Measurements from ENCODE around the gene KHDC3L. TPM values are rescaled to one million over a fixed set of nuclear protein-coding genes. Genes with fewer than 3 reads are reported as not detected.

The KHDC3L gene
- total and polyA plus RNA-seq, 10 of the 15 experiments (the other 5 are each of a cell fraction or from before 2014, with no cell fraction given): not detected

DNA sequence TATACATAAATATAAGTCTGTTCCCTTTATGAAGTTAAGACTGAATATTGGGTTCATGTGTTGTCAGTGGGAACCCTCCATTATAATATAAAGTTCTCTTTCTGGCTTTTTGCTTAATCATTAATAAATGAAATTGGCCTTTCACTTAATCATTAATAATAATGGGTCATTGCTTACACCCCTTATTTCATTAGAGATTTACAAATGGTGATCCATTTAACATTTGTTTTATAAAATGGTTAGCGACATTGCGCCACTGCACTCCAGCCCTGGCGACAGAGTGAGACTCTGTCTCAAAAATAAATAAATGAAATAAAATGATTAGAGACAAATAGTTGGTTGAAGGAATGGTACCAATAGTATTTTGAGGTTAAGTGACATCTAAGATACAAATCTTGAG, 50.6 kb downstream of the KHDC3L start:
- RAD21 ChIA-PET (ENCODE audit: unreplicated experiment): no interaction called here
- Histone ChIP-seq H2AFZ (ENCODE audit: control insufficient read depth, low read depth, low read length) (no peak overlapping the region), H3K79me2 (ENCODE audit: control insufficient read depth, insufficient read depth, low read length) (no peaks in the 10 kb centered on the region), H3K27me3 (replicated peaks in 1 of 2; ENCODE audit: control insufficient read depth in 2 of 2, insufficient read depth in 2 of 2, low read length in 1 of 2) (no peaks in the 10 kb centered on the region), H3K9ac (ENCODE audit: control insufficient read depth, insufficient read depth, low read length) (no peak overlapping the region), H3K4me1 (ENCODE audit: control insufficient read depth, insufficient read depth, low read length) (no peaks in the 10 kb centered on the region), H3K9me3 (replicated peaks; ENCODE audit: control insufficient read depth, insufficient read depth, low read length) (no peaks in the 10 kb centered on the region), H3K4me2 (ENCODE audit: control insufficient read depth, insufficient read depth) (no peak overlapping the region), H3K36me3 (ENCODE audit: control insufficient read depth in 2 of 2, insufficient read depth in 2 of 2, low read length in 1 of 2) (peaks cover 0 to 5% of the 10 kb centered on the region in 2 experiments; a peak in 1 of 4 replicates), H3K4me3 (no peak overlapping the region), H3K27ac (ENCODE audit: control insufficient read depth, insufficient read depth) (no peak overlapping the region), H4K20me1 (ENCODE audit: control insufficient read depth, insufficient read depth) (no peaks in the 10 kb centered on the region)
- DNase-seq (ENCODE audit: low read depth, low spot score) (no peak), ATAC-seq (no peak), FAIRE-seq (no peak)
- CTCF ChIA-PET: no interaction called here
- POLR2A ChIA-PET: no interaction called here
- SMC1A ChIA-PET (ENCODE audit: uncharacterized antibody, unreplicated experiment): no interaction called here
- no TSS peak for BruUV-seq (replicated peaks)
- in situ Hi-C loops (cut with MboI): no loop called here
- no peak for TF ChIP-seq ZNF384 (IDR thresholded peaks at IDR 0.05; ENCODE audit: borderline replicate concordance, low read depth, low read length)
- TF ChIP-seq NFXL1 (IDR thresholded peaks at IDR 0.05; ENCODE audit: borderline replicate concordance): no peak
- TF ChIP-seq SIN3A (IDR thresholded peaks at IDR 0.05; ENCODE audit: low read depth, low read length): no peak
- TF ChIP-seq KAT2A (conservative IDR thresholded peaks at IDR 0.05; ENCODE audit: control insufficient read depth, low read depth, low read length): no peak
- TF ChIP-seq ZNF24 (IDR thresholded peaks at IDR 0.05): no peak
- TF ChIP-seq EP300 (IDR thresholded peaks at IDR 0.05; ENCODE audit: borderline replicate concordance in 1 of 2, control insufficient read depth in 1 of 2, low read depth in 2 of 2, low read length in 2 of 2): no peak
- TF ChIP-seq, protein P1, sequence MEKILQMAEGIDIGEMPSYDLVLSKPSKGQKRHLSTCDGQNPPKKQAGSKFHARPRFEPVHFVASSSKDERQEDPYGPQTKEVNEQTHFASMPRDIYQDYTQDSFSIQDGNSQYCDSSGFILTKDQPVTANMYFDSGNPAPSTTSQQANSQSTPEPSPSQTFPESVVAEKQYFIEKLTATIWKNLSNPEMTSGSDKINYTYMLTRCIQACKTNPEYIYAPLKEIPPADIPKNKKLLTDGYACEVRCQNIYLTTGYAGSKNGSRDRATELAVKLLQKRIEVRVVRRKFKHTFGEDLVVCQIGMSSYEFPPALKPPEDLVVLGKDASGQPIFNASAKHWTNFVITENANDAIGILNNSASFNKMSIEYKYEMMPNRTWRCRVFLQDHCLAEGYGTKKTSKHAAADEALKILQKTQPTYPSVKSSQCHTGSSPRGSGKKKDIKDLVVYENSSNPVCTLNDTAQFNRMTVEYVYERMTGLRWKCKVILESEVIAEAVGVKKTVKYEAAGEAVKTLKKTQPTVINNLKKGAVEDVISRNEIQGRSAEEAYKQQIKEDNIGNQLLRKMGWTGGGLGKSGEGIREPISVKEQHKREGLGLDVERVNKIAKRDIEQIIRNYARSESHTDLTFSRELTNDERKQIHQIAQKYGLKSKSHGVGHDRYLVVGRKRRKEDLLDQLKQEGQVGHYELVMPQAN (conservative IDR thresholded peaks at IDR 0.05): no peak
- TF ChIP-seq TCF3 (IDR thresholded peaks at IDR 0.05; ENCODE audit: borderline replicate concordance, insufficient read depth, low read depth, low read length): no peak
- TF ChIP-seq NBN (IDR thresholded peaks at IDR 0.05): no peak
- TF ChIP-seq POLR2A (IDR thresholded peaks at IDR 0.05; ENCODE audit: low read depth, low read length): no peak
- no peak for TF ChIP-seq DPF2 (IDR thresholded peaks at IDR 0.05)
- intact Hi-C loops (cut with micrococcal nuclease; ENCODE audit: unreplicated experiment): no loop called here
- WGBS (ENCODE audit: insufficient coverage, insufficient replicate concordance, low lambda C conversion rate, missing lambda C conversion rate): 96% methylated on average over 3 of the region's 3 CpGs

Small RNAs within 50 kb of the gene (small RNA-seq; reads per million reads assigned to genes)
- gene RPL39P3: not detected

Other genes with a start within 250 kb of the KHDC3L start
Only the 7 nearest of the 8 such genes appear.
- gene KHDC1L, start 137.2 kb upstream of the KHDC3L start, total RNA-seq (2014; rRNA removed): not detected in 2 replicates
- gene KHDC1L, start 137.2 kb upstream of the KHDC3L start, total RNA-seq (2014; rRNA removed; fragmentation: Illumina TruSeq; extraction: Trizol): not detected in 2 replicates
- not detected in 2 replicates for gene KHDC1L, start 137.2 kb upstream of the KHDC3L start, total RNA-seq (2021)
- gene KHDC1L, start 137.2 kb upstream of the KHDC3L start, polyA plus RNA-seq (2011; rRNA removed): 0.12 TPM in 1 of 2 replicates, not detected in the other
- gene KHDC1L, start 137.2 kb upstream of the KHDC3L start, polyA plus RNA-seq (2014; fragmentation: Illumina TruSeq; extraction: Trizol): 0.21 TPM in 1 of 2 replicates, not detected in the other
- under 1 TPM; 0.13 to 0.37 TPM for gene KHDC1L, start 137.2 kb upstream of the KHDC3L start, polyA plus RNA-seq (2014; fragmentation: Nextera tagmentation; extraction: Ambion mirVana)
- gene KHDC1L, start 137.2 kb upstream of the KHDC3L start, polyA plus RNA-seq (2014; rRNA removed): 0.27 TPM in 1 of 2 replicates, not detected in the other
- under 1 TPM in 1 of 2 experiments, not detected in 1; 0.33 TPM for gene KHDC1L, start 137.2 kb upstream of the KHDC3L start, polyA plus RNA-seq (2016; fragmentation: Nextera tagmentation; extraction: Ambion mirVana)
- gene KHDC1, start 99.5 kb upstream of the KHDC3L start, total RNA-seq (2014; rRNA removed): 3.3 and 3.4 TPM in 2 replicates
- gene KHDC1, start 99.5 kb upstream of the KHDC3L start, total RNA-seq (2014; rRNA removed; fragmentation: Illumina TruSeq; extraction: Trizol): 3.8 and 4.7 TPM in 2 replicates
- 5.3 and 6.4 TPM in 2 replicates for gene KHDC1, start 99.5 kb upstream of the KHDC3L start, total RNA-seq (2021)
- 2.9 and 4.9 TPM in 2 replicates for gene KHDC1, start 99.5 kb upstream of the KHDC3L start, polyA plus RNA-seq (2011; rRNA removed)
- 4.6 and 4.9 TPM in 2 replicates for gene KHDC1, start 99.5 kb upstream of the KHDC3L start, polyA plus RNA-seq (2014; fragmentation: Illumina TruSeq; extraction: Trizol)
- gene KHDC1, start 99.5 kb upstream of the KHDC3L start, polyA plus RNA-seq (2014; fragmentation: Nextera tagmentation; extraction: Ambion mirVana): 1 to 10 TPM; 7.6 to 8.7 TPM
- 7.5 and 7.6 TPM in 2 replicates for gene KHDC1, start 99.5 kb upstream of the KHDC3L start, polyA plus RNA-seq (2014; rRNA removed)
- 1 to 10 TPM; 6.1 to 6.6 TPM for gene KHDC1, start 99.5 kb upstream of the KHDC3L start, polyA plus RNA-seq (2016; fragmentation: Nextera tagmentation; extraction: Ambion mirVana)
- not detected in 2 replicates for gene DPPA5, start 8.4 kb upstream of the KHDC3L start, total RNA-seq (2014; rRNA removed)
- not detected in 2 replicates for gene DPPA5, start 8.4 kb upstream of the KHDC3L start, total RNA-seq (2014; rRNA removed; fragmentation: Illumina TruSeq; extraction: Trizol)
- gene DPPA5, start 8.4 kb upstream of the KHDC3L start, total RNA-seq (2021): not detected in 2 replicates
- gene DPPA5, start 8.4 kb upstream of the KHDC3L start, polyA plus RNA-seq (2011; rRNA removed): not detected in 2 replicates
- not detected in 2 replicates for gene DPPA5, start 8.4 kb upstream of the KHDC3L start, polyA plus RNA-seq (2014; fragmentation: Illumina TruSeq; extraction: Trizol)
- not detected for gene DPPA5, start 8.4 kb upstream of the KHDC3L start, polyA plus RNA-seq (2014; fragmentation: Nextera tagmentation; extraction: Ambion mirVana)
- gene DPPA5, start 8.4 kb upstream of the KHDC3L start, polyA plus RNA-seq (2014; rRNA removed): not detected in 2 replicates
- gene DPPA5, start 8.4 kb upstream of the KHDC3L start, polyA plus RNA-seq (2016; fragmentation: Nextera tagmentation; extraction: Ambion mirVana): not detected
- not detected in 2 replicates for gene OOEP, start 7.2 kb downstream of the KHDC3L start, total RNA-seq (2014; rRNA removed)
- gene OOEP, start 7.2 kb downstream of the KHDC3L start, total RNA-seq (2014; rRNA removed; fragmentation: Illumina TruSeq; extraction: Trizol): not detected in 2 replicates
- not detected in 2 replicates for gene OOEP, start 7.2 kb downstream of the KHDC3L start, total RNA-seq (2021)
- 0.08 TPM in 1 of 2 replicates, not detected in the other for gene OOEP, start 7.2 kb downstream of the KHDC3L start, polyA plus RNA-seq (2011; rRNA removed)
- gene OOEP, start 7.2 kb downstream of the KHDC3L start, polyA plus RNA-seq (2014; fragmentation: Illumina TruSeq; extraction: Trizol): not detected in 2 replicates
- gene OOEP, start 7.2 kb downstream of the KHDC3L start, polyA plus RNA-seq (2014; fragmentation: Nextera tagmentation; extraction: Ambion mirVana): not detected
- not detected in 2 replicates for gene OOEP, start 7.2 kb downstream of the KHDC3L start, polyA plus RNA-seq (2014; rRNA removed)
- gene OOEP, start 7.2 kb downstream of the KHDC3L start, polyA plus RNA-seq (2016; fragmentation: Nextera tagmentation; extraction: Ambion mirVana): not detected
- not detected in 2 replicates for gene DDX43, start 32.2 kb downstream of the KHDC3L start, total RNA-seq (2014; rRNA removed)
- not detected in 2 replicates for gene DDX43, start 32.2 kb downstream of the KHDC3L start, total RNA-seq (2014; rRNA removed; fragmentation: Illumina TruSeq; extraction: Trizol)
- gene DDX43, start 32.2 kb downstream of the KHDC3L start, total RNA-seq (2021): 0.08 TPM in 1 of 2 replicates, not detected in the other
- gene DDX43, start 32.2 kb downstream of the KHDC3L start, polyA plus RNA-seq (2011; rRNA removed): not detected in 2 replicates
- not detected in 2 replicates for gene DDX43, start 32.2 kb downstream of the KHDC3L start, polyA plus RNA-seq (2014; fragmentation: Illumina TruSeq; extraction: Trizol)
- not detected for gene DDX43, start 32.2 kb downstream of the KHDC3L start, polyA plus RNA-seq (2014; fragmentation: Nextera tagmentation; extraction: Ambion mirVana)
- gene DDX43, start 32.2 kb downstream of the KHDC3L start, polyA plus RNA-seq (2014; rRNA removed): not detected in 2 replicates
- gene DDX43, start 32.2 kb downstream of the KHDC3L start, polyA plus RNA-seq (2016; fragmentation: Nextera tagmentation; extraction: Ambion mirVana): under 1 TPM in 1 of 2 experiments, not detected in 1; 0.12 TPM
- gene CGAS, start 89.6 kb downstream of the KHDC3L start, total RNA-seq (2014; rRNA removed): 30.2 and 32.5 TPM in 2 replicates
- 23.5 and 24.9 TPM in 2 replicates for gene CGAS, start 89.6 kb downstream of the KHDC3L start, total RNA-seq (2014; rRNA removed; fragmentation: Illumina TruSeq; extraction: Trizol)
- 25.7 and 25.8 TPM in 2 replicates for gene CGAS, start 89.6 kb downstream of the KHDC3L start, total RNA-seq (2021)
- gene CGAS, start 89.6 kb downstream of the KHDC3L start, polyA plus RNA-seq (2011; rRNA removed): 15.3 and 23.3 TPM in 2 replicates
- gene CGAS, start 89.6 kb downstream of the KHDC3L start, polyA plus RNA-seq (2014; fragmentation: Illumina TruSeq; extraction: Trizol): 13.1 and 15.5 TPM in 2 replicates
- gene CGAS, start 89.6 kb downstream of the KHDC3L start, polyA plus RNA-seq (2014; fragmentation: Nextera tagmentation; extraction: Ambion mirVana): 1 to 10 TPM; 4.7 to 7.9 TPM
- 16.9 and 19.9 TPM in 2 replicates for gene CGAS, start 89.6 kb downstream of the KHDC3L start, polyA plus RNA-seq (2014; rRNA removed)
- 10 to 100 TPM; 24.2 to 25.5 TPM for gene CGAS, start 89.6 kb downstream of the KHDC3L start, polyA plus RNA-seq (2016; fragmentation: Nextera tagmentation; extraction: Ambion mirVana)
- 40.4 and 41.8 TPM in 2 replicates for gene MTO1, start 99.1 kb downstream of the KHDC3L start, total RNA-seq (2014; rRNA removed)
- gene MTO1, start 99.1 kb downstream of the KHDC3L start, total RNA-seq (2014; rRNA removed; fragmentation: Illumina TruSeq; extraction: Trizol): 35.2 and 40.8 TPM in 2 replicates
- gene MTO1, start 99.1 kb downstream of the KHDC3L start, total RNA-seq (2021): 30.2 and 30.7 TPM in 2 replicates
- gene MTO1, start 99.1 kb downstream of the KHDC3L start, polyA plus RNA-seq (2011; rRNA removed): 35.5 and 42.0 TPM in 2 replicates
- 29.4 and 38.0 TPM in 2 replicates for gene MTO1, start 99.1 kb downstream of the KHDC3L start, polyA plus RNA-seq (2014; fragmentation: Illumina TruSeq; extraction: Trizol)
- gene MTO1, start 99.1 kb downstream of the KHDC3L start, polyA plus RNA-seq (2014; fragmentation: Nextera tagmentation; extraction: Ambion mirVana): 10 to 100 TPM; 24.8 to 28.0 TPM
- 25.5 and 26.4 TPM in 2 replicates for gene MTO1, start 99.1 kb downstream of the KHDC3L start, polyA plus RNA-seq (2014; rRNA removed)
- gene MTO1, start 99.1 kb downstream of the KHDC3L start, polyA plus RNA-seq (2016; fragmentation: Nextera tagmentation; extraction: Ambion mirVana): 10 to 100 TPM; 45.1 to 53.6 TPM

All from GM12878 (cell line).